Endometrial microvascular endothelial cells (primary cell): Measurements from ENCODE around the gene SLC43A1. TPM values are rescaled to one million over a fixed set of nuclear protein-coding genes. Genes with fewer than 3 reads are reported as not detected.
"Not testable (repeated sequence)": the region's sequence is repeated elsewhere in the genome, so short reads cannot be mapped to it uniquely, and the experiment has no call there.

Experiments
- in situ Hi-C: cut with HindIII; loops from 2 replicates; pipeline ENCODE4 v1.10.0; 2017; ENCODE audit warnings: low sequenced_read_pairs, low pct_unique_long_range_greater_than_20kb; ENCODE audit errors: inconsistent ontology term
- total RNA-seq: library from RNA; depleted of rRNA; stranded (reverse); fragments of >200 nt; gene quantifications from one replicate; pipeline ENCODE4 v1.2.3, GENCODE V29; 2015; ENCODE audit errors: inconsistent ontology term

SLC43A1 gene
- 5.5 TPM for total RNA-seq

GRCh38 chr11:57515332-57516060 is at the start of gene SLC43A1:
SLC43A1 (minus strand) TSS chr11:57515702; CDS start chr11:57514111, 1,591 bp downstream.
- in situ Hi-C loops = no loop called here

DNA sequence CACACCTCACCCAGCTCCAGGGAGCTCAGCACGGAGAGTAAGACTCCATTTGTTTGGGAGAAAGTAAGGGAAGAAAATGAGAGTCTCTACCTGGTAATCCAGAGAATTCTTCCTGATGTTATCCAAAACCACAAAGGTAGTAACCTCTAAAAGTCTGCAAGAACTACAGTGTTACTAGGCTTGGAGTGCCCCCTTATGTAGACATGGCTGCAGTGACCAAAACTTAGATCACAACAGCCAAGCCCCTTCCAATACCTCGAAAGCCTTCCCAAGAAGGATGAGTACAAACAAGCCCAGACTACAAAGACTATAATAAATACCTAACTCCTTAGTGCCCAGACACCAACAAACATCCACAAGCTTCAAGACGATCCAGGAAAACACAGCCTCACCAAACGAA is 47.1 kb upstream of the SLC43A1 start:
- in situ Hi-C loops = no loop called here

DNA sequence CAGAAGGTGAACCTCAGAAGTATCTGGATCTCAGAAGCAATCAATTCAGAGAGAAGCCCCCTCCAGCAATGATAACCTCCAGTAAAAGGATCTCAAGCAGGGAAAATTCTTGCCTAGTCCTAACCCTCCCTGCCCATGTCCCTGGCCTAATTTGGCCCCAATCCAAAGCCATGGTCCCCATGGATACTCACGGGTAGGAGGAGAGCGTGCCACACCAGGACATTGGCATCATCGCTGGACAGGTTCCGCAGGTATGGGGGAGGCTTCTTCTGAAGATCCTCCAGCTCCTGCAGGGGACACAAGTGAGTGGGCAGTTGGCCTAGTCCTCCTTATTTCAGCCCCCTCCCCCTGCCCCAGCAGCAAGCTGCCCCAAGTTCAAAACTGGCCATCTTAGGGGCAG is 44.6 kb upstream of the SLC43A1 start:
- in situ Hi-C loops = no loop called here

GRCh38 chr11:57556041-57556440 is 40.5 kb upstream of the SLC43A1 start:
- in situ Hi-C loops = no loop called here

DNA sequence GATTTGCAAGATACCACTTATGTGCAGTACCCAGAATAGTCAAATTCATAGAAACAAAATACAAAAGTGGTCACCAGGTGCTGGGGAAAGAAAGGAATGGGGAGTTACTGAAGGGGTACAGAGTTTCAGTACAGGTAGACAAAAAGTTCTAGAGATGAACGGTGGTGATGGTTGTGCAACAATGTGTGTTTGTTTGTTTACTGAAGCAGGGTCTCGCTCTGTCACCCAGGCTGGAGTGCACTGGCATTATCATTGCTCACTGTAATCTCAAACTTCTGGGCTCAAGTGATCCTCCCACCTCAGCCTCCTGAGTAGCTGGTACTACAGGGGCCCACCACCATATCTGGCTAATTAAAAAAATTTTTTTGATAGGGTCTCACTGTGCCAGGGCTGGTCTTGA is 39.9 kb upstream of the SLC43A1 start:
- in situ Hi-C loops = no loop called here

GRCh38 chr11:57552479-57552878 is 37.0 kb upstream of the SLC43A1 start:
- in situ Hi-C loops = no loop called here

- in situ Hi-C loops = no loop called here
Observed at GRCh38 chr11:57551941-57552340, 36.4 kb upstream of the SLC43A1 start.

GRCh38 chr11:57549983-57550382 is 34.5 kb upstream of the SLC43A1 start:
- in situ Hi-C loops = no loop called here

- in situ Hi-C loops = no loop called here
Observed at GRCh38 chr11:57547854-57548377, 32.4 kb upstream of the SLC43A1 start.

GRCh38 chr11:57546869-57547475 is 31.5 kb upstream of the SLC43A1 start:
- in situ Hi-C loops = no loop called here

DNA sequence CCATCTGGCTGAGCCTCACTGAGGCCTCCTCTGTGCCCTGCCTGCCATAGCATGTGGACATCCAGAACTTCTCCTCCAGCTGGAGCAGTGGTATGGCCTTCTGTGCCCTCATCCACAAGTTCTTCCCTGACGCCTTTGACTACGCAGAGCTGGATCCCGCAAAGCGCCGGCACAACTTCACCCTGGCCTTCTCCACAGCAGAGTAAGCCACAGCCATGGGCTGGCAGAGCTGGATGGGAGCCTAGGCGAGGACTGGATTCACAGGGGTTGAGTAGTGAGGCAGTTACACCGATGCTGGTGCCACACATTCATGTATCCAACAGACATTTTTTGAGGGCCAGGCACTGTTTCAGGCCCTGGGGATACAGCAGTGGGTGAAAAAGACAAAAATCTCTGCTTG is 30.9 kb upstream of the SLC43A1 start:
- in situ Hi-C loops = no loop called here

DNA sequence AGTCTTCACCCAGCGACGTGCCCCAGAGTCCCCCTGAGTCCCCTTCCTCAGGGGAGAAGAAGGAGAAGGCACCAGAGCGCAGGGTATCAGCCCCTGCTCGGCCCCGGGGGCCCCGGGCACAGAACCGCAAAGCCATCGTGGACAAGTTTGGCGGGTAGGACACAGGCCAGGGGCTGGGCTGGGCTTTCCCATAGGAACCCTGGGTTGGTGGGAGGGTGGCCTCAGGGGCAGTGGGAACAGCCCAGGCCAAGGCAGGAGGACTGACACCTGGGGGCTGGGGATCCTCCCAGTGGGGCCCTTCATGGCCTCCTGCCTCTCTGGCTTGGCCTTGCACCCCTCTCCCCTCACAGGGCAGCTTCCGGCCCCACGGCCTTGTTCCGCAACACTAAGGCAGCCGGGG is 30.4 kb upstream of the SLC43A1 start:
- in situ Hi-C loops = no loop called here

DNA sequence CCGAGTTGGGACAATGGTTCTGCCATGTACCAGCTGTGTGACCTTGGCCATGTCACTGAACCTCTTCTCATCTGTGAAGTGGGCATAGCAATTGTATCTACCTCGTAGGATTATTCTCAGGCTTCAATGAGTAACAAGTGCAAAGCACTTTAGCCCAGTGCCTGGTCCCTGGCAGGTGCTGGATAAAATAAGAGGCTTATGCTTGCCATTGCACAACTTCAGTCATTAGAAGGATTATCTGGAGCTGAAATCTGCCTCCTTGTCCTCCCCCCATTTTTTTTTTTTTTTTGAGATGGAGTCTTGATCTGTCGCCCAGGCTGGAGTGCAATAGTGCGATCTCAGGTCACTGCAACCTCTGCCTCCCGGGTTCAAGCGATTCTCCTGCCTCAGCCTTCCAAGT is 29.1 kb upstream of the SLC43A1 start:
- in situ Hi-C loops = no loop called here

DNA sequence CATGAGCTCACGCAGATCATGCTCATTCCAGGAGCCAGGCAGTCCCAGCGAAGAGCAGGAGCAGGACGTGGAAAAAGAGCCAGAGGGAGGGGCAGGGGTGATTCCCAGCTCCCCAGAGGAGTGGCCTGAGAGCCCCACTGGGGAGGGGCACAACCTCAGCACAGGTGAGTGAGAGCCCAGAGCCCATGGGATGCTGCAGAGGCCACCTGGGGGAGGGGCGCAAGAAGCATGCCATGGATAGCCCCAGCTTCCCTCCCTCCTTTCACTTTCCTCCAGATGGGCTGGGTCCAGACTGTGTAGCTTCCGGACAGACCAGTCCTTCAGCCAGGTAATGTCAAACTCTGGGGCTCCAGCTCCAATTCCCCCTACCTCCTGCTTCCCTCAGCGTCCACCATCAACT is 28.1 kb upstream of the SLC43A1 start:
- in situ Hi-C loops = no loop called here

- in situ Hi-C loops = no loop called here
Observed at GRCh38 chr11:57542582-57542981, 27.1 kb upstream of the SLC43A1 start.

GRCh38 chr11:57541169-57541568 is 25.7 kb upstream of the SLC43A1 start:
- in situ Hi-C loops = no loop called here

- in situ Hi-C loops = no loop called here
Observed at GRCh38 chr11:57539342-57539741, 23.8 kb upstream of the SLC43A1 start.

- in situ Hi-C loops = no loop called here
Observed at GRCh38 chr11:57536947-57537619, 21.6 kb upstream of the SLC43A1 start, which contains the start of gene SMTNL1. SMTNL1 (plus strand) TSS chr11:57537595; CDS start chr11:57542643, 5,048 bp downstream.

GRCh38 chr11:57534449-57534848 is 18.9 kb upstream of the SLC43A1 start:
- in situ Hi-C loops = not testable (repeated sequence)
